AG10803 (cell line): ENCODE measurements around the gene IMMP2L.

ENCODE experiments used
- DNase-seq: peaks from one replicate; pipeline ENCODE4 v3.0.0; 2010; ENCODE audit warnings: low read depth
- H3K4me3 ChIP-seq: 2 replicates; pipeline ENCODE4 v1.5.1; 2011; ENCODE audit warnings: mild to moderate bottlenecking, low read length, control low read depth
- CTCF ChIP-seq: conservative IDR thresholded peaks from 2 replicates; pipeline ENCODE4 v1.5.1; 2011; ENCODE audit warnings: mild to moderate bottlenecking, low read length, control low read depth, inconsistent platforms

The IMMP2L gene

GRCh38 chr7:110835218-110835617, 727.1 kb downstream of the IMMP2L start:
- TF ChIP-seq CTCF, result no peak
- no peak for DNase-seq
- no peak overlapping the region for H3K4me3 ChIP-seq

- H3K4me3 ChIP-seq, result no peak overlapping the region
- no peak for DNase-seq
- TF ChIP-seq CTCF, result no peak
These were observed 730.9 kb downstream of the IMMP2L start for GRCh38 chr7:110831419-110831818.

GRCh38 chr7:110830778-110831177, 731.5 kb downstream of the IMMP2L start:
- H3K4me3 ChIP-seq, result no peak overlapping the region
- DNase-seq, result no peak
- TF ChIP-seq CTCF, result no peak

- no peak for TF ChIP-seq CTCF
- no peak overlapping the region for H3K4me3 ChIP-seq
- no peak for DNase-seq
These were observed 734.4 kb downstream of the IMMP2L start for GRCh38 chr7:110827936-110828335.

GRCh38 chr7:110827287-110827855, 734.9 kb downstream of the IMMP2L start:
- no peak overlapping the region for H3K4me3 ChIP-seq
- DNase-seq, result no peak
- no peak for TF ChIP-seq CTCF

GRCh38 chr7:110813986-110814385, 748.3 kb downstream of the IMMP2L start:
- no peak for TF ChIP-seq CTCF
- DNase-seq, result no peak
- H3K4me3 ChIP-seq, result no peak overlapping the region

GRCh38 chr7:110809832-110810231, 752.5 kb downstream of the IMMP2L start:
- TF ChIP-seq CTCF, result no peak
- no peak overlapping the region for H3K4me3 ChIP-seq
- no peak for DNase-seq
